RPMI8226 (cell line): ENCODE measurements around the gene SLC16A2.

Experiments used
- DNase-seq: peaks from one replicate; pipeline ENCODE4 v3.0.0-alpha.2; 2015

The SLC16A2 gene

GRCh38 chrX:74540635-74541249, 119.4 kb downstream of the SLC16A2 start:
- no peak for DNase-seq

GRCh38 chrX:74545880-74546523, 124.7 kb downstream of the SLC16A2 start:
- DNase-seq: no peak

- DNase-seq: no peak
Measured at GRCh38 chrX:74546984-74547383, 125.7 kb downstream of the SLC16A2 start.

GRCh38 chrX:74550295-74550802, 129.1 kb downstream of the SLC16A2 start:
- peak; percentile 80 for DNase-seq

GRCh38 chrX:74551934-74552333, 130.6 kb downstream of the SLC16A2 start:
- no peak for DNase-seq

GRCh38 chrX:74557378-74557777, 136.1 kb downstream of the SLC16A2 start:
- DNase-seq: no peak

- DNase-seq: no peak
Measured at GRCh38 chrX:74578137-74578536, 156.8 kb downstream of the SLC16A2 start.

GRCh38 chrX:74579597-74580198, 158.4 kb downstream of the SLC16A2 start:
- no peak for DNase-seq
